Immature natural killer cell (primary cell): ENCODE results near the gene XPR1. TPM values are rescaled to one million over a fixed set of nuclear protein-coding genes. Genes with fewer than 3 reads are reported as not detected.

Experiments used
- DNase-seq, 3 donors: peaks; one replicate each; pipeline ENCODE4 v3.0.0; 2022; ENCODE audit warnings: mixed read lengths in 1 of 3
- H3K27ac Mint-ChIP-seq, 6 donors: one replicate each; pipeline ENCODE4 v1.8.0; 2020; ENCODE audit warnings: mixed read lengths in 6 of 6, mild to moderate bottlenecking in 5 of 6, inconsistent platforms in 4 of 6, moderate library complexity in 3 of 6
- H3K27me3 Mint-ChIP-seq, 3 donors: one replicate each; pipeline ENCODE4 v1.8.0; 2020 to 2021; ENCODE audit warnings: low read depth in 3 of 3, mild to moderate bottlenecking in 3 of 3, mixed read lengths in 3 of 3, moderate library complexity in 3 of 3, inconsistent platforms in 1 of 3
- H3K36me3 Mint-ChIP-seq, 3 donors: one replicate each; pipeline ENCODE4 v1.8.0; 2020; ENCODE audit warnings: mixed read lengths in 3 of 3, inconsistent platforms in 2 of 3, mild to moderate bottlenecking in 2 of 3
- H3K4me1 Mint-ChIP-seq, 2 donors: one replicate each; pipeline ENCODE4 v1.8.0; 2020; ENCODE audit warnings: inconsistent platforms in 2 of 2, mild to moderate bottlenecking in 2 of 2, mixed read lengths in 2 of 2, moderate library complexity in 1 of 2
- H3K4me3 Mint-ChIP-seq, 5 donors: one replicate each; pipeline ENCODE4 v1.8.0; 2020; ENCODE audit warnings: mild to moderate bottlenecking in 5 of 5, mixed read lengths in 5 of 5, inconsistent platforms in 3 of 5, moderate library complexity in 3 of 5
- H3K9me3 Mint-ChIP-seq, 6 donors: one replicate each; pipeline ENCODE4 v1.8.0; 2020; ENCODE audit warnings: mild to moderate bottlenecking in 6 of 6, mixed read lengths in 6 of 6, inconsistent platforms in 4 of 6, moderate library complexity in 3 of 6
- polyA plus RNA-seq, 3 donors: library from polyadenylated mRNA; unstranded; fragments of 300-500 nt; fragmentation: Illumina TruSeq; gene quantifications; one replicate each; pipeline ENCODE4 v1.2.3, GENCODE V29; 2021

Gene XPR1
- polyA plus RNA-seq, 3 donors from 2014 or later: 4.3 to 7.1 (median 6.8) TPM

DNA sequence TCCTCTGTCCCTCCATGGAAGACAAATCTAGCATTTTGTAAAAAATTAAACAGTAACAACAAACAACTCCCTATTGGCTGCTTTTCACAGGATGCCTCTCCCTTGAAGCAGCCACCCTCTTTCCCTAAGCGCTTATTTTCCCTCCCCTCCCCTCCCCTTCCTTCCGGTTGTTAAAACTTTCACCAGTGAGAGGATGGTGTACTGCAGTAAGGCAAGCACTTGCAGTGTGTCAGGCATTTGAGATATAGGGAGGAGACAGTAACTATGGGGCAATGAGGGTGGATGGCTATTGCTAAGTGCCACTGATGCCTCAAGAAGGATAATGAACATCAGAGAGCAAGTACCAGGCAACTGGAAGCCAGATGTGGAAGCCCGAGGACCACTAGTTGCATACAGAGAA is 261.8 kb downstream of the XPR1 start:
- H3K4me1 Mint-ChIP-seq: peaks cover 0 to 6% of the 10 kb centered on the region in 2 donors

DNA sequence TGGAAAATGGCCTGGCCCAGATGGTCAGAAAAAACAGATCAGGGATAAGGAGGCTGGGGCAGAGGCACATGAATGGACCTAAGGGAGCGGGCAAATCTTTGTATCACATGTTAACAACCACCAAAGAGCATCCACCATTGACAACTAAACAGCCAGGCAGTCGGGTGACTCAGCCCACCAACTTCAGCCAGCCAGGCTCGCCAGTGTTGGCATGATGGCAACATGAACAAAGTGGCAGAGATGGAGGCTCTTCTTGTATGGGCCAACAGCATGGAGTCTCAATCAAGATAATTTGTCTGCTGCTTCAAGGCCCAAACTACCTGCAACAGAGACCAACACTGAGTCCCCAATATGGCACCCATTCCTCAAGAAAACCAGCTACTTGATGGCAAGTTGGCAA is 264.3 kb downstream of the XPR1 start:
- H3K27ac Mint-ChIP-seq: no peak overlapping the region
- H3K9me3 Mint-ChIP-seq: peaks cover 0 to 2% (median 0%) of the 10 kb centered on the region in 6 donors

More for the DNA sequence above, 261.8 kb downstream of the XPR1 start:
- H3K9me3 Mint-ChIP-seq: peaks cover 0 to 2% (median 0%) of the 10 kb centered on the region in 6 donors
- no peak overlapping the region for H3K4me3 Mint-ChIP-seq
- H3K36me3 Mint-ChIP-seq: peaks cover 0 to 10% (median 4%) of the 10 kb centered on the region in 3 donors
- H3K27me3 Mint-ChIP-seq: peaks cover 0 to 4% (median 1%) of the 10 kb centered on the region in 3 donors
- DNase-seq: no peak
- H3K27ac Mint-ChIP-seq: no peak overlapping the region

DNA sequence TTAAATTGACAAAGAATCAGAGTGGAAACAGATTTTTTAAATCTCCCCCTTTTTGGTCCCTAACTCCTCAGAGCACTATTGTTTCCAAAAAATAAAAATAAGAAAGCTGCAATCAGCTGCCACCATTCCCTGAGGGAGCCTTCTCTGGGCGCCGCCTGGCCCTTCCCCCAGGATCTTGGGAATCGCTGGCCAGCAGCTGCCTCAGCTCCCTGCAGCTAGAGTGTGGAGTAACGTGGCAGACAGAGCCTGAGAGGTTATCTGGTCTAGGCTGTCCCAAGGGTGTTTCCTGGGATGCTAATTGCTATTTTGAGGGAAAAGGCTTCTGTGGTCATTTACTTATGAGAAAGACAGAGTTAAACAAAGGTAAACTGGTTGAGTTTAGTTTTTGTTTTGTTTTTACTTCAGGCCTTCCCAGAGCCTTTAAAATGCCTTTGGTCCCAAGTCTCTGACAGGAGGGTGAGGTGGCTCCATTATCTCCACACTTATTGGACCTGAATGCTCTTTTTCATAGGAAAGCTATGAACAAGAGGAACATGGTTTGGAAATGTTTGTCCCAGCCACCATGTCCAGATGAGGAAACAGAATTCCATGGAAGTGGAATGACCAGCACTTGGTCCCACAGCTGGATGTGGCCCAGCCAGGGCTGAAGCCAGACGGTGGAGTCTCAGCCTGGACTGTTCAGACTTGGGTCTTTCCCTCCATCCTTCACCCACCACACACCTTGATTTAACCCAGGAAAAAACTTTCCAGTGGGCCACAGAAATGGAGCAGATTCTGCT is 266.8 kb downstream of the XPR1 start:
- Mint-ChIP-seq H3K27ac (no peak overlapping the region), H3K9me3 (peaks cover 0 to 2% (median 0%) of the 10 kb centered on the region in 6 donors), H3K4me1 (peaks cover 0 to 5% of the 10 kb centered on the region in 2 donors), H3K36me3 (peaks cover 0 to 10% (median 4%) of the 10 kb centered on the region in 3 donors), H3K27me3 (peaks cover 0 to 3% (median 2%) of the 10 kb centered on the region in 3 donors), H3K4me3 (no peak overlapping the region)
- no peak for DNase-seq

More for the DNA sequence above, 264.3 kb downstream of the XPR1 start:
- Mint-ChIP-seq H3K36me3 (peaks cover 0 to 10% (median 4%) of the 10 kb centered on the region in 3 donors), H3K4me1 (peaks cover 0 to 6% of the 10 kb centered on the region in 2 donors), H3K4me3 (no peak overlapping the region), H3K27me3 (peaks cover 0 to 3% (median 3%) of the 10 kb centered on the region in 3 donors)
- DNase-seq: no peak

DNA sequence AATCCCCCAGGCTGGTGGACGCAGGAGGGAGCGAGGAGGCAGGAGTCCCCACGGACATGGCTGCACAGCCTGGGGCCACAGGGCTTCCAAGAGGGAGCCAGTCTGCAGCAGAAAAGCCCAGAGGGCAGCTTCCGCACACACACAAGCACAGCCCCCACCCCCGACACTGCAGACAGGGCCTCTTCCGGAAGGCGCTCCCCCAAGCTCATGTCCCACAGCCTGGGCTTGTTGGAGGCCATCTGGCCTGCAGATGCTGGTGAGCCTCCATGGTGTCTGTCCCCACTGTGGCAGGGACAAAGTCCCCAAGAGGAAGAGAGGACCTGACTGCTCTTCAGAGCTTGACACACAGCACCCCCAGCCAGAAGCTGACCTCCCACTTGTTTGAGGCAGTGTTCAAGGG is 267.4 kb downstream of the XPR1 start:
- Mint-ChIP-seq H3K4me1 (no peaks in the 10 kb centered on the region), H3K27ac (no peak overlapping the region), H3K27me3 (peaks cover 0 to 3% (median 2%) of the 10 kb centered on the region in 3 donors)

DNA sequence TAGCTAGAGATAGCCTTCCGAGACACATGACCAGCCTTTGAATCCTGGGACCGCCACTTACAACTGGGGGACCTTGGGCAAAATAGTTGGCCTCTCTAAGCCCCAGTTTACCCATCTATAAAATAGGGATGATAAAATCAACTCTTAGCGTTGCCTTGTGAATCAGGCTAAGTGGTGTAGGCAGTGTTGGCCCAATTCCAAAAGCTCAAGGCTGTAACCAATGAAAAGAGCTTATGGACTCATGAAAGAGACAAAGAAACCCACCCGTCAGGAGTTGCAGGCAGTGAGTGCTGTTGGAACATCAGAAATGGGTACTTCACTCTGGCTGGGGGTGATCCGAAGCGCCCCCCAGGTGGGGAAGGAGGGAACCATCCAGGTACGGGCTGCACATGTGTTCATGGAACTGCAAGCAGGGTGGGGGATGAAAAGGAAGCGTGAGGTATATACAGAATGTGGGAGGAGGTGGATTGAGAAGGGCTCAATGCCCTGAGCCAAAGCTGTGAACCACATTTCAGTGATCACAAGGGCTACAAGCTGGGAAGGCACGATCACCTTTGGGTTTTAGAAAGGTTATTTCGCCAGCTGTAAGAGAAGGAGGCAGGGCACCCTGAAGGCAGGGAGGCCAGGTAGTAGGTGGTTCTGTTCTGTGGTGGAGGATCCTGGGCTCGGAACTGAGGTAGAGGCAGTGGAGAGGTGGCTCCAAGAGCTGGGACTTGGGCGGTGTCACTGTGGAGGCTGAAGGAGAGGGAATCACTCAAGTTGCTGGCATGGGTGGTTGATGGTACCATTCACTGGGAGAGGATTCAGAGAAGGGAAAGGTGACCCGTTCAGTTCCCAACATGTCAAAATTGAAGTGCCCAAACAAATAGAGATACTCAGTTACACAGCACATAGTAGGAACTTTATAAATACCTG is 269.5 kb downstream of the XPR1 start:
- Mint-ChIP-seq H3K36me3 (no peaks in the 10 kb centered on the region), H3K4me1 (no peaks in the 10 kb centered on the region), H3K27me3 (peaks cover 0 to 2% (median 1%) of the 10 kb centered on the region in 3 donors), H3K9me3 (no peaks in the 10 kb centered on the region), H3K4me3 (no peak overlapping the region), H3K27ac (no peak overlapping the region)
- DNase-seq: no peak

More for the DNA sequence above, 267.4 kb downstream of the XPR1 start:
- Mint-ChIP-seq H3K9me3 (peaks cover 0 to 2% (median 0%) of the 10 kb centered on the region in 6 donors), H3K36me3 (peaks cover 0 to 7% (median 4%) of the 10 kb centered on the region in 3 donors), H3K4me3 (no peak overlapping the region)
- no peak for DNase-seq

DNA sequence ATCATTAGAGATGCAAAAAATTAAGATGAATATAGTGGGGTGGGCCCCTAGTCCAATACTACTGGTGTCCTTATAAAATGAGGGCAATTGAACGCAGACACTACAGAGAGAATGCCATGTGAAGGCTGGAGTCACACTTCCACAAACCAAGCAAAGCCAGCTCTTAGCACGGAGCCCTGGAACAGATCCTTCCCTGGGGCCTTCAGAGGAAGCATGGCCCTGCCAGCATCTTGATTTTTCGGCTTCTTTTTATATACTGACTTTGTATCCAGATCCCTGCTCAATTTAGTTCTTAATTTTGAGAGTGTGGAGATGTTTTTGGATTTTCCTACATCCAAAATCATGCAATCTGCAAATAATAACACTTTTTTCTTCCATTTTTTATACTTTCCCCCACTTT is 270.7 kb downstream of the XPR1 start:
- H3K36me3 Mint-ChIP-seq: no peaks in the 10 kb centered on the region
- H3K27ac Mint-ChIP-seq: no peak overlapping the region
- no peaks in the 10 kb centered on the region for H3K4me1 Mint-ChIP-seq
- H3K4me3 Mint-ChIP-seq: no peak overlapping the region
- DNase-seq: no peak
- peaks cover 0 to 3% (median 2%) of the 10 kb centered on the region in 3 donors for H3K27me3 Mint-ChIP-seq
- H3K9me3 Mint-ChIP-seq: no peaks in the 10 kb centered on the region

DNA sequence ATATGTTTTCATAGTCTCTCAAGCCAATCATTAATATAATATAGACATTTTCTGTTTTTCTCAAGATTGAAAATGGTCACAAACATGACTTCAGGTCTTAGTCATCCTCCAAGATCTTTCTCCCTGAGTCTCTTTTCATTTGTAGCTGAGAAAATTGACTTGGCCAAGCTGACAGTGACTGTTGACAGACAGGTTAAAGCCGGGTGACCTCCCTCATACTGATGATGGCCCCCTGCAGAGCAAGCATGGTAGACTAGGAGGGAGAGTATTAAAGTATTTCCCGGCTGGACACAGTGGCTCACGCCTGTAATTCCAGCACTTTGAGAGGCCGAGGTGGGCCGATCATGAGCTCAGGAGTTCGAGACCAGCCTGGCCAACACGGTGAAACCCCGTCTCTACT is 274.1 kb downstream of the XPR1 start:
- Mint-ChIP-seq H3K9me3 (no peaks in the 10 kb centered on the region), H3K4me1 (peaks cover 1 to 9% of the 10 kb centered on the region in 2 donors), H3K27me3 (peaks cover 0 to 12% (median 0%) of the 10 kb centered on the region in 3 donors), H3K27ac (no peak overlapping the region), H3K4me3 (no peak overlapping the region), H3K36me3 (no peaks in the 10 kb centered on the region)
- DNase-seq: no peak

DNA sequence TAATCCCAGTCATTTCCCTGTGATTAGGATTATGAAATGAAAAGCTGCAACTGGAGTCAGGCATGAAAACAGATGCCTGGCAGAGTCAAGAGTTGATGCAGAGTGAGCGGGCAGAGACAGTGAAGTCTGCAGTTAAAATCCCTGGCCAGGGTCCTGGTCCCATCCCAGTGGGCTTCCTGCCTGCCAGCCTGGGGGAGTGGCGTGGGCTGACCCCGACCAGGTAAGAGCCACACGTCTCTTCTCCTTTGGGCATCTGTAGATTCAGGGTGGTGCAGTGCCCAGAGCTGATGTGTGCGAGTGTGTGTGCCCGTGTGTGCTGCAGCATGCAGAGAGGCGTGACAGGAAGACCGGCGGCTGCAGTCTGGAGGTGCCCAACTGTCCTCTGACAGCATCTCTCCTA is 274.7 kb downstream of the XPR1 start:
- no peak for DNase-seq
- H3K4me1 Mint-ChIP-seq: peaks cover 1 to 11% of the 10 kb centered on the region in 2 donors
- H3K4me3 Mint-ChIP-seq: no peak overlapping the region
- peaks cover 0 to 15% (median 3%) of the 10 kb centered on the region in 3 donors for H3K27me3 Mint-ChIP-seq
- no peaks in the 10 kb centered on the region for H3K9me3 Mint-ChIP-seq
- no peak overlapping the region for H3K27ac Mint-ChIP-seq
- H3K36me3 Mint-ChIP-seq: no peaks in the 10 kb centered on the region

DNA sequence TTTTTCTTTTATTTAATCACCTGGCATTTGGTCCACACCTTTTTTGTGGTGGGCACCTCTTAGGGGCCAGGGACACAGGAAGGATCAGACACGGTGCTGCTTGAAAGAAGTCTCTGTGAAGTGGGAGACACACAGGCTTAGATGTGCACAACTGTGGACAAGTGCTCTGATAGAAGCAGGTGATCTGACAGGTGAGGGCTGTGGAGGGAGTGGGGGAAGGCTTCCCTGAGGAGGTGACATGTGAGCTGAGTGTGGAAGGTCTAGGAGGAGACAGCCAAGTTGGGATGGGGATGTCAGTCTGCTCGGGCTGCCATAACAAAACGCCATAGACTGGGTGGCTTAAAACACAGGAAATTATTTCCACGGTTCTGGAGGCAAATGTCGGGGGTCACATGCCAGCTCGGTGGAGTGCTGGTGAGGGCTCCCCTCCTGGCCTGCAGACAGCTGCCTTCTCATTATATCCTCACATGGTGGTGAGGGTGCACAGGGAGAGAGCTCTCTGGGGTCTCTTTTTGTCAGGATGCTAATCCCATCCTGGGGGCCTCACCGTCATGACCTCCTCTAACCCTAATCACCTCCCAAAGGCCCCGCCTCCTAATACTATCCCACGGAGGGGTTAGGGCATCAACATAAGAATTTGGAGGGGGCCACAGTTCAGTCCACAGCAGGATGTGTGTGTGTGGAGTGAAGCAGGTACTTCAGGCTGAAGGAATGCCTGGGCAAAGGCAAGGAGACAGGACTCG is 275.7 kb downstream of the XPR1 start:
- Mint-ChIP-seq H3K4me3 (no peak overlapping the region), H3K27me3 (peaks cover 1 to 20% (median 7%) of the 10 kb centered on the region in 3 donors), H3K27ac (no peak overlapping the region), H3K36me3 (no peaks in the 10 kb centered on the region), H3K4me1 (peaks cover 1 to 15% of the 10 kb centered on the region in 2 donors), H3K9me3 (no peaks in the 10 kb centered on the region)
- no peak for DNase-seq

DNA sequence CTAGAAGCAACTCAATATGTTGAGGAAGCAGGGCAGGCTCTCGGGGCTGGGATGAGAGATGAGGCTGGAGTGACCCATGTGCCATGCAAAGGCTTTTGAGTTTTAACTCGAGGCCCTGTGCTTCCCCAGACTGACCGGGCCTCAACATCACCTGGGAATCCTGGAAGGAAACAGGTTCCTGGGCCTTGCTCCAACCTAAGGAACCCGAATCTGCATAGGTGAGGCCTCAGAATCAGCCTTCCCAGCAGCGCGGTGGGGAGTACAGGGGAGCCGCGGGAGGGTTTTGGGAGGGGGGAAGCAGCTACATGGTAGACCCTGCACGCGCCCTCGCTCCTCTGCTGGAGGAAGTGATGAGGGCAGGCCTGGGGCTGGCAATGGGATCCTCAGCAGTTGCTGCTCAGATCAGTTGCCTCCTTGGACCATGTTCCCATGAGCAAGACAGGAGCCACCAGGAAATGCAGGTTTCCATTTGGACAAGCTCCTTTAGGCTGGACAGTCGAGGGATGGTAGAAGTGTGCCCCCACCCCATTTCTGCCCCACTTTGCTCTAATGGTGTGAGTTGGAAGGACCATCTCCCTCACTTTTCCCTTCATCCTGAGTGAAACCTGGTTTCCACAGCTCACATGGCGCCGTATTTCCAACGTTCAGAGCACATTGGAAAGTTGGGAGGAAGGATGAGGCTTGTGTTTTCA is 276.4 kb downstream of the XPR1 start:
- peaks cover 1 to 20% (median 7%) of the 10 kb centered on the region in 3 donors for H3K27me3 Mint-ChIP-seq
- peaks cover 1 to 15% of the 10 kb centered on the region in 2 donors for H3K4me1 Mint-ChIP-seq
- no peaks in the 10 kb centered on the region for H3K36me3 Mint-ChIP-seq
- no peaks in the 10 kb centered on the region for H3K9me3 Mint-ChIP-seq
- no peak overlapping the region for H3K27ac Mint-ChIP-seq
- no peak overlapping the region for H3K4me3 Mint-ChIP-seq
- no peak for DNase-seq

DNA sequence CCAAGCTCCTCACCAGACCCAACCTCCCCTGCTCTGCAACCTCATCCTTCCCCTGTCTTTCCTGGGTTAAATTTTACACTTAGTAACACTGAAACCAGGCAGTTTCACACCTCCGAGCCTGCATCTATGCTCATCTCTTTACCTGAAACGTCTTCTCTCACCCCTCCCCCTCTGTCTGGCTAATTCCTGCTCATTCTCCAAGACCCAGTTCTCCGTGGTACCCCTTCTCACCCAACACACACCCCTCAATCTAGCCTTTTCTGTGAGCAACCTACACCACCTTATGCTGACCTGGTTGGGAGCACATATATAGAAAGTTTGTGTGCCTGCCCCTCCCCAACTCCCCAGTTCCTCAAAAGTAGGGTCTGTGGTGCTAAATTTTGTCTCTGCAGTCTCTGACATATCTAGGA is 277.2 kb downstream of the XPR1 start:
- Mint-ChIP-seq H3K27ac (no peak overlapping the region), H3K27me3 (peaks cover 1 to 27% (median 7%) of the 10 kb centered on the region in 3 donors), H3K36me3 (peaks cover 0 to 3% (median 0%) of the 10 kb centered on the region in 3 donors), H3K4me1 (peaks cover 9 to 15% of the 10 kb centered on the region in 2 donors), H3K9me3 (no peaks in the 10 kb centered on the region), H3K4me3 (no peak overlapping the region)
- no peak for DNase-seq

DNA sequence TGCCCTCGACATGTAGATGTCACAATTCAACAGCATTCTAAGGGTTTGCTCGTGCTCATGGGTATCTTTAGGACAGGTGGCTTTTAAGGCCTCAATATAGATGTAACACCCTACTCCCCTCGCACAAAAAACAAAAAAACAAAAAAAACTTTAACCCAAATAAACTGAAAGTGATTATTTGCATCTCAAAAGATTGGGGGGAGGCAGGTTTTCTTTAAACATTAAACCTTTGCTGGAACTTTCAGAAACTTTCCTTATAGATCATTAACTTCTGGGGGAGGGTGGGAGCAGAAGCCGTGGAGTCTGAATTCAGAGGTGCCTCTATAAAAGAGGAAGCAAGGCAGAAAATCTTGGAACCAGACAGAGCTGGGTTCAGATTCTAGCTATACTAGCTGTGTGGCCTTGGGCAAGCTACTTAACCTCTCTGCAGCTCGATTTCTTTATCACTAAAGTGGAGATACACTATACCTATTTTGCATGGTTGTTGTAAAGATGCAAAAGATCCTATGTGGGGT is 277.7 kb downstream of the XPR1 start:
- Mint-ChIP-seq H3K9me3 (no peaks in the 10 kb centered on the region), H3K27me3 (peaks cover 1 to 31% (median 7%) of the 10 kb centered on the region in 3 donors), H3K4me1 (peaks cover 10 to 15% of the 10 kb centered on the region in 2 donors), H3K4me3 (no peak overlapping the region), H3K27ac (no peak overlapping the region), H3K36me3 (peaks cover 0 to 5% (median 0%) of the 10 kb centered on the region in 3 donors)
- no peak for DNase-seq
